Hepatocyte (in vitro differentiated cells): Measurements from ENCODE around the gene MSMO1. TPM values are rescaled to one million over a fixed set of nuclear protein-coding genes. Genes with fewer than 3 reads are reported as not detected.

Experiments used
- DNase-seq: peaks from one replicate; pipeline ENCODE4 v3.0.0-alpha.2; 2016; ENCODE audit warnings: low spot score
- H2AFZ ChIP-seq: fragments of 200-600 bp; sonication (generic); 2 replicates; pipeline ENCODE4 v1.6.0; 2016; ENCODE audit warnings: antibody characterized with exemption, mild to moderate bottlenecking
- H3K27ac ChIP-seq: fragments of 200-600 bp; sonication (generic); 2 replicates; pipeline ENCODE4 v1.5.1; 2016; ENCODE audit warnings: mild to moderate bottlenecking
- H3K27me3 ChIP-seq: fragments of 200-600 bp; sonication (generic); 2 replicates; pipeline ENCODE4 v1.6.1; 2016
- H3K36me3 ChIP-seq: fragments of 200-600 bp; sonication (generic); replicated peaks from 2 replicates; pipeline ENCODE4 v1.5.1; 2016; ENCODE audit warnings: low read depth; ENCODE audit not compliant: insufficient read depth
- H3K4me1 ChIP-seq: fragments of 200-600 bp; sonication (generic); 2 replicates; pipeline ENCODE4 v1.5.1; 2016; ENCODE audit warnings: mild to moderate bottlenecking, moderate library complexity; ENCODE audit not compliant: insufficient read depth
- H3K4me2 ChIP-seq: fragments of 200-600 bp; sonication (generic); 2 replicates; pipeline ENCODE4 v1.6.0; 2016
- H3K4me3 ChIP-seq: fragments of 200-600 bp; sonication (generic); 2 replicates; pipeline ENCODE4 v1.5.1; 2016; ENCODE audit warnings: mild to moderate bottlenecking
- H3K79me2 ChIP-seq: fragments of 200-600 bp; sonication (generic); 2 replicates; pipeline ENCODE4 v1.6.0; 2017; ENCODE audit warnings: mild to moderate bottlenecking
- H3K9me2 ChIP-seq: fragments of 200-600 bp; sonication (generic); replicated peaks from 2 replicates; pipeline ENCODE4 v1.6.0; 2017; ENCODE audit warnings: mild to moderate bottlenecking; ENCODE audit not compliant: insufficient read depth
- H3K9me3 ChIP-seq: fragments of 200-600 bp; sonication (generic); 2 replicates; pipeline ENCODE4 v1.5.1; 2016; ENCODE audit warnings: low read depth, mild to moderate bottlenecking
- H4K20me1 ChIP-seq: fragments of 200-600 bp; sonication (generic); 2 replicates; pipeline ENCODE4 v1.6.0; 2016; ENCODE audit warnings: mild to moderate bottlenecking; ENCODE audit not compliant: insufficient read depth, poor library complexity, severe bottlenecking
- EZH2 ChIP-seq: fragments of 200-600 bp; sonication (generic); IDR thresholded peaks from 2 replicates; pipeline ENCODE4 v1.6.1; 2016; ENCODE audit warnings: antibody characterized with exemption, mild to moderate bottlenecking, borderline replicate concordance
- EZH2phosphoT487 ChIP-seq: fragments of 200-600 bp; sonication (generic); IDR thresholded peaks from one replicate; pipeline ENCODE4 v1.6.1; 2018; ENCODE audit warnings: antibody characterized with exemption, mild to moderate bottlenecking, low read depth, moderate library complexity; ENCODE audit not compliant: unreplicated experiment, severe bottlenecking
- WGBS: methylation state at CpG from one replicate; pipeline ENCODE4 v1.1.6; 2016; ENCODE audit warnings: low lambda C conversion rate; ENCODE audit errors: missing lambda C conversion rate; 5-methylcytosine and 5-hydroxymethylcytosine counted together
- polyA plus RNA-seq: library from polyadenylated mRNA; unstranded; fragments of >200 nt; fragmentation: Nextera tagmentation; extraction: Ambion mirVana; gene quantifications from 2 replicates; pipeline ENCODE4 v1.2.1, GENCODE V29; 2016
- total RNA-seq: library from RNA; depleted of rRNA; stranded (reverse); fragments of >200 nt; gene quantifications from 2 replicates; pipeline ENCODE4 v1.2.3, GENCODE V29; 2014
- TF ChIP-seq, protein P1 (sequence below): fragments of 200-600 bp; sonication (generic); IDR thresholded peaks from 2 replicates; pipeline ENCODE4 v1.5.1; 2016; ENCODE audit warnings: antibody characterized with exemption, mild to moderate bottlenecking; ENCODE audit not compliant: poor library complexity

Gene MSMO1
- total and polyA plus RNA-seq, 2 experiments from 2014 or later = 391 to 747 TPM

- H3K4me2 ChIP-seq = no peak overlapping the region
- TF ChIP-seq EZH2 (no peak), EZH2phosphoT487 (no peak)
- TF ChIP-seq, protein P1, sequence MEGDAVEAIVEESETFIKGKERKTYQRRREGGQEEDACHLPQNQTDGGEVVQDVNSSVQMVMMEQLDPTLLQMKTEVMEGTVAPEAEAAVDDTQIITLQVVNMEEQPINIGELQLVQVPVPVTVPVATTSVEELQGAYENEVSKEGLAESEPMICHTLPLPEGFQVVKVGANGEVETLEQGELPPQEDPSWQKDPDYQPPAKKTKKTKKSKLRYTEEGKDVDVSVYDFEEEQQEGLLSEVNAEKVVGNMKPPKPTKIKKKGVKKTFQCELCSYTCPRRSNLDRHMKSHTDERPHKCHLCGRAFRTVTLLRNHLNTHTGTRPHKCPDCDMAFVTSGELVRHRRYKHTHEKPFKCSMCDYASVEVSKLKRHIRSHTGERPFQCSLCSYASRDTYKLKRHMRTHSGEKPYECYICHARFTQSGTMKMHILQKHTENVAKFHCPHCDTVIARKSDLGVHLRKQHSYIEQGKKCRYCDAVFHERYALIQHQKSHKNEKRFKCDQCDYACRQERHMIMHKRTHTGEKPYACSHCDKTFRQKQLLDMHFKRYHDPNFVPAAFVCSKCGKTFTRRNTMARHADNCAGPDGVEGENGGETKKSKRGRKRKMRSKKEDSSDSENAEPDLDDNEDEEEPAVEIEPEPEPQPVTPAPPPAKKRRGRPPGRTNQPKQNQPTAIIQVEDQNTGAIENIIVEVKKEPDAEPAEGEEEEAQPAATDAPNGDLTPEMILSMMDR = no peak
- H2AFZ ChIP-seq = no peak overlapping the region
- no peaks in the 10 kb centered on the region for H3K4me1 ChIP-seq
- no peaks in the 10 kb centered on the region for H3K27me3 ChIP-seq
- DNase-seq = no peak
- H3K79me2 ChIP-seq = no peaks in the 10 kb centered on the region
- no peak overlapping the region for H3K27ac ChIP-seq
- no peaks in the 10 kb centered on the region for H3K9me2 ChIP-seq
- H3K4me3 ChIP-seq = no peak overlapping the region
- no peaks in the 10 kb centered on the region for H4K20me1 ChIP-seq
- H3K9me3 ChIP-seq = no peaks in the 10 kb centered on the region
- H3K36me3 ChIP-seq = no peaks in the 10 kb centered on the region
- 74% methylated on average over 2 of the region's 2 CpGs for WGBS
Measured at GRCh38 chr4:165308606-165309005, 18.9 kb upstream of the MSMO1 start.

DNA sequence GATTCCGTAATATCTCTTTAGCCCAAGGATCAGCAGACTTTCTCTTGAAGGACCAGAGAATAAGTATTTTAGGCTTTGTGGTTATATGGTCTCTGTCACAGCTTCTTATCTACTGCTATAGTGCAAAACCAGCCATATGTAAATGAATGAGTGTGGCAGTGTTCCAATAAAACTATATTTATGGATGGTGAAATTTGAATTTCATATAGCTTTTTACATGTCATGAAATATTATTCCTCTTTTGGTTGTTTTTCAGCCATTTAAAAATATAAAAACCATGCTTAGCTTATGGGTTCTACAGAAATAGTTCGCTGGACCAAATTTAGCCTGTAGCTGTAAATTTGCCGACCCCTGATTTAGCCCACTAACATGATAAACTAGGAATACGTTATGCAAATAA lies 18.0 kb upstream of the MSMO1 start:
- Histone ChIP-seq H3K9me3 (no peaks in the 10 kb centered on the region), H3K4me2 (no peak overlapping the region), H3K4me1 (no peaks in the 10 kb centered on the region), H3K79me2 (no peaks in the 10 kb centered on the region), H3K27me3 (no peaks in the 10 kb centered on the region), H3K4me3 (no peak overlapping the region), H3K36me3 (no peaks in the 10 kb centered on the region), H4K20me1 (no peaks in the 10 kb centered on the region), H3K9me2 (no peaks in the 10 kb centered on the region), H3K27ac (no peak overlapping the region), H2AFZ (no peak overlapping the region)
- TF ChIP-seq, protein P1 = no peak
- TF ChIP-seq EZH2phosphoT487 = no peak
- no peak for TF ChIP-seq EZH2
- 97% methylated on average over 4 of the region's 4 CpGs for WGBS
- DNase-seq = no peak

DNA sequence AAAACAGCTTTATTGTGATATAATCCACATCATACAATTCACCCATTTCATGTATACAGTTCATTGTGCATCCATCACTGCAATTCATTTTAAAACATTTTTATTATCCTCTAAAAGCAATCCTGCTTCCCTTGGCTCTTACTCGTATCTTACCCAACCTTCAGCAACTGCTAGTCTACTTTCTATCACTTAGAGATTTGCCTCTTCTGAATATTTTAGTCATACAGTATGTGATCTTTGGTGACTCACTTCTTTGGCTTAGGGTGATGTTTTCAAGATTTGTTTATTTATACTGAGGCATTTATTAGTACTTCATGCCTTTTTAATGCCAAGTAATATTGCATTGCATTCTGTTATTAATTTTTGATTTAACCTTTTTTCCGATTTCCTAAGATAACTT lies 15.0 kb upstream of the MSMO1 start:
- Histone ChIP-seq H3K4me1 (no peaks in the 10 kb centered on the region), H3K79me2 (no peaks in the 10 kb centered on the region), H2AFZ (no peak overlapping the region), H4K20me1 (no peaks in the 10 kb centered on the region), H3K27ac (no peak overlapping the region), H3K9me2 (no peaks in the 10 kb centered on the region), H3K36me3 (no peaks in the 10 kb centered on the region), H3K4me2 (no peak overlapping the region), H3K9me3 (no peaks in the 10 kb centered on the region), H3K4me3 (no peak overlapping the region), H3K27me3 (no peaks in the 10 kb centered on the region)
- no peak for DNase-seq
- 87% methylated on average over 2 of the region's 2 CpGs for WGBS
- TF ChIP-seq EZH2 = no peak
- TF ChIP-seq EZH2phosphoT487 = no peak
- TF ChIP-seq, protein P1 = no peak

GRCh38 chr4:165319030-165319429 lies 8.4 kb upstream of the MSMO1 start:
- Histone ChIP-seq H3K4me3 (no peak overlapping the region), H3K36me3 (no peaks in the 10 kb centered on the region), H3K79me2 (no peaks in the 10 kb centered on the region), H4K20me1 (no peaks in the 10 kb centered on the region), H3K9me2 (no peaks in the 10 kb centered on the region), H3K4me2 (no peak overlapping the region), H3K27ac (no peak overlapping the region), H3K4me1 (no peaks in the 10 kb centered on the region), H2AFZ (no peak overlapping the region), H3K9me3 (no peaks in the 10 kb centered on the region), H3K27me3 (no peaks in the 10 kb centered on the region)
- DNase-seq = no peak
- 91% methylated on average over 5 of the region's 5 CpGs for WGBS
- no peak for TF ChIP-seq EZH2
- TF ChIP-seq, protein P1 = no peak
- no peak for TF ChIP-seq EZH2phosphoT487
